HG03060 (cell line): ENCODE measurements around the gene MT1F.

Experiments
- ATAC-seq: cut with Tn5 transposase; IDR thresholded peaks from one replicate; pipeline ENCODE4 v1.9.1; 2021; ENCODE audit warnings: low read depth, moderate number of reproducible peaks; ENCODE audit not compliant: unreplicated experiment

The MT1F gene

GRCh38 chr16:56689171-56689570 is 31.4 kb downstream of the MT1F start:
- ATAC-seq = no peak

DNA sequence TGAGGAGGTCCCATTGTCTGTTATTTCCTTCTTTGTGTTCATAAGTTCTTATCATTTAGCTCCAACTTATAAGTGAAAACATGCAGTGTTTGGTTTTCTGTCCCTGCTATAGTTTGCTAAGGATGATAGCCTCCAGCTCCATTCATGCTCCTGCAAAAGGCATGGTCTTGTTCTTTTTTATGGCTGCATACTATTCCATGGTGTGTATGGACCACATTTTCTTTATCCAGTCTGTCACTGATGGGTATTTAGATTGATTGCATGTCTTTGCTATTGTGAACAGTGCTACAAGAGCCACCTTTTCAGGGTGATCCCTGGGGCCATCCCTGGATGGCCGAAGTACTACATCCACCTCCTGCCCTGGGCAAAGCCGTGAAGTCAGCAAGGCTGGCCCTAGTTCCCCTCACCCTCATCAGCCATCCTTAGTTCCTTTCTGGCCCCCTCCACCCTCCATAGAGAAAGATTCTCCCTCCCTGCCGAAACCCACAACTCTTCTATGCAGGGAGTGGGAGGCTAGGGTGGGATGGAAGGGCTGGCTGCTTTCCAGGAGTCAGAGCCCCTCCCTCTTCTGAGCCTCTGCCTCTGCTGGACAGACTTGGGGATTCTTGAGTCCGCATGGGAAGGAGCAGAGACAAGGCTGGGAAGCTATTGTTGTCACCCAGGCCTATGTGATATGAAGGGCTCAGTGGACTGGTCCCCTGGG is 32.8 kb downstream of the MT1F start:
- no peak for ATAC-seq

DNA sequence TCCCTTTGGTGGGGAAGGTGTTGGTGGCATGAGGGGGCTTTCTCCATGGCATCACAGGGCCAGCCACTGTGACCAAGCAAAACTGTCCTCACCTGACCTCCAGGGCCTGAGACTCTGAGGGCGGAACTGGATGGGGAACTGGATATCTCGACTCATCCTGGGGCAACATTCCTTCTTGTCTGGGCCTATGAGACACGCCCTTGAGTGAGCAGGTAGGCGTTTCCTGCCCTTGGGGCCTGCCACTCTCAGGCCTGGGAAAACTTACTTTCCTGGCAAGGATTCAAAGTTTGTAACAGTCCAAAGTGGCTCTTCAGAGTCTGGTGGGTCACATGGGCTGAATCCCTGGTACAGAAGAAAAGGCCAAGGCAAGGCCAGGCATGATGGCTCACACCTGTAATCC is 34.1 kb downstream of the MT1F start:
- no peak for ATAC-seq

- no peak for ATAC-seq
Measured at GRCh38 chr16:56695246-56695645, 37.5 kb downstream of the MT1F start.

GRCh38 chr16:56697456-56698155 is 39.8 kb downstream of the MT1F start:
- ATAC-seq = no peak

DNA sequence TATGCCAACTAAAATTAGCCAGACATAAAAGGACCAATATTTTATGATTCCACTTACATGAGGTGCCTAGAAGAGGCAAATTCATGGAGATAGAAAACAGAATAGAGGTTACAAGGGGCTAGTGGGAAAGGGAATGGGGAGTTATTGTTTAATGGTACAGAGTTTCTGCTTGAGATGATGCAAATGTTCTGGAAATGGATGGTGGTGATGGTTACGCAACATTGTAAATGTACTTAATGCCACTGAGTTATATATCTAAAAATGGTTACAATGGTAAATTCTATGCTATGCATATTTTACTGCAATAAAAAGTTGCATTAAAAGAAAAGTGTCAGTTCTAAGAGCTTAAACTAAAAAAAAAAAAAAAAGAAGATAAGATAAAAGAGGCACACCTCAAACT is 42.4 kb downstream of the MT1F start:
- ATAC-seq = no peak

DNA sequence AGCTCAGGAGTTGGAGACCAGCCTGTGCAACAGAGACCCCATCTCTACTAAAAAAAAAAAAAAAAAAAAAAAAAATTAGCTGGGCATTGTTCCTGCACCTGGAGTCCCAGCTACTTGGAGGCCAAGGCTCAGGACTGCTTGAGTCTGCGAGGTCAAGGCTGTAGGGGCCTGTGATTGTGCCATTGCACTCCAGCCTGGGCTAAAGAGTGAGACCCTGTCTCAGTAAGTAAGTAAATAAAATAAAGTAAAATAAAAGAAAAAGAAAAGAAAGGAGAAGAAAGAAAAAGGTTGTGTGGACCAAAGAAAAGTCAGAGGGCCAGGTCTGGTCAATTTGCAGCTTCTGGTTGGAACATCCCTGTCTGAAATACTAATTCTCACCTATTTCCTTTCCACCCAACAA is 42.9 kb downstream of the MT1F start:
- no peak for ATAC-seq

DNA sequence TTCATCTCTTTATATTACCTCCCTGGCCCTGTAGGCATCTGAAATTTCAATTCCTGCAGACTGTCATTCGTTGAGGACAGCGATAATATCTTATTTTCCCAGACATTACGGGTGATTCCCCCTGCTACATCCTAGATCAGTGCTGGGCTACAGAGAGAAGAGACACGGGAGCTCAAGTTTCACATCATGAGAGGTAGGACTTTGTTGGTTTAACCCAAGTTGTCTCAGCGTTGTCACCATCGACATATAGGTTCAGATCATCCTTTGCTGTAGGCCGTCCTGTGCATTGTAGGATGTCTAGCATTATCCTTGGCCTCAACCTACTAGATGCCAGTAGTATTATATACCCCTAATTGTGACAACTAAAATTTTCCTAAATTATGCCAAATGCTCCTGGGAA is 43.8 kb downstream of the MT1F start:
- ATAC-seq = no peak

DNA sequence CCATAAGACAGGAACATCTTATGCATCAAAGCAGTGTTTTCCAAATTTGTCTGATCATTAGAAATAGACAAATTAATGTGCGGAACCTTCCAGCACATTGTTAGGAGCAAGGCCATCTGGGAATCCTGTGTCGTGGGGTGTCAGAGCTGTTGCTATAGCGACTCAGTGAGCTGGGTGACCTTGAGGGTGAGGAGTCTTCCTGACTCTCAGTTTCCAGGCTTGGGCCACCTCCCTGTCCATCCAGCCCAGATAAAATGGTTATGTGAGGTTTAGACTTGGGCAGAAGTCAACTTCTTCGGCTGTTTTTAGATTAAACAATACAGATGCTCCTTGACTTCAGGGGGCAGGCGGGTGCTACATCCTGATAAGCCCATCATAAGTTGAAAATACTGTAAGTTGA is 45.1 kb downstream of the MT1F start:
- ATAC-seq = no peak
